ENCODE measurements around the gene PDLIM5.

The PDLIM5 gene

GRCh38 chr4:94431388-94431787, 20.4 kb upstream of the PDLIM5 start:
- Histone ChIP-seq H3K79me1 (ENCODE audit: low read length) (no peaks in the 10 kb centered on the region), H3K4me1 (ENCODE audit: control insufficient read depth, low read depth, low read length) (no peaks in the 10 kb centered on the region), H2AK5ac (ENCODE audit: low read length) (no peak overlapping the region), H4K5ac (ENCODE audit: low read length) (no peak overlapping the region), H2BK120ac (ENCODE audit: low read depth, low read length) (no peak overlapping the region), H3K36me3 (ENCODE audit: control insufficient read depth, insufficient read depth, low read length) (no peaks in the 10 kb centered on the region), H3K23ac (ENCODE audit: low read length) (no peak overlapping the region), H3K27me3 (ENCODE audit: insufficient read depth, low read length, poor library complexity) (no peaks in the 10 kb centered on the region), H3K27ac (ENCODE audit: low read depth, low read length) (no peak overlapping the region), H2BK15ac (replicated peaks; ENCODE audit: low read depth) (no peak overlapping the region), H4K8ac (ENCODE audit: low read depth, low read length) (no peak overlapping the region), H3K4me3 (ENCODE audit: low read length) (no peak overlapping the region), H3K18ac (ENCODE audit: low read length) (no peak overlapping the region), H3K56ac (ENCODE audit: low read length) (no peak overlapping the region), H3K9ac (ENCODE audit: low read length) (no peak overlapping the region), H2BK5ac (ENCODE audit: low read length) (no peak overlapping the region), H3K4ac (ENCODE audit: low read depth, low read length) (no peak overlapping the region), H3K79me2 (ENCODE audit: control insufficient read depth, insufficient read depth, low read length) (no peaks in the 10 kb centered on the region), H3K4me2 (ENCODE audit: low read length) (no peak overlapping the region)
- DNase-seq: no peak
- no CpG with 5 or more reads among the region's 3 CpGs for WGBS (ENCODE audit: extremely low coverage, insufficient coverage, low lambda C conversion rate)

- no peak overlapping the region for H4K5ac ChIP-seq (ENCODE audit: low read length)
- H3K23ac ChIP-seq (ENCODE audit: low read length): no peak overlapping the region
- no peak overlapping the region for H4K8ac ChIP-seq (ENCODE audit: low read depth, low read length)
- H3K4ac ChIP-seq (ENCODE audit: low read depth, low read length): no peak overlapping the region
- no peaks in the 10 kb centered on the region for H3K4me1 ChIP-seq (ENCODE audit: control insufficient read depth, low read depth, low read length)
- H3K18ac ChIP-seq (ENCODE audit: low read length): no peak overlapping the region
- H2BK15ac ChIP-seq (replicated peaks; ENCODE audit: low read depth): no peak overlapping the region
- H3K79me2 ChIP-seq (ENCODE audit: control insufficient read depth, insufficient read depth, low read length): no peaks in the 10 kb centered on the region
- H2BK120ac ChIP-seq (ENCODE audit: low read depth, low read length): no peak overlapping the region
- H3K36me3 ChIP-seq (ENCODE audit: control insufficient read depth, insufficient read depth, low read length): no peaks in the 10 kb centered on the region
- no peak overlapping the region for H2AK5ac ChIP-seq (ENCODE audit: low read length)
- H2BK5ac ChIP-seq (ENCODE audit: low read length): no peak overlapping the region
- H3K27ac ChIP-seq (ENCODE audit: low read depth, low read length): no peak overlapping the region
- no peak overlapping the region for H3K9ac ChIP-seq (ENCODE audit: low read length)
- H3K4me2 ChIP-seq (ENCODE audit: low read length): no peak overlapping the region
- DNase-seq: no peak
- no peak overlapping the region for H3K4me3 ChIP-seq (ENCODE audit: low read length)
- H3K79me1 ChIP-seq (ENCODE audit: low read length): no peaks in the 10 kb centered on the region
- no peaks in the 10 kb centered on the region for H3K27me3 ChIP-seq (ENCODE audit: insufficient read depth, low read length, poor library complexity)
- no peak overlapping the region for H3K56ac ChIP-seq (ENCODE audit: low read length)
Observed at GRCh38 chr4:94434505-94434904, 17.2 kb upstream of the PDLIM5 start.

GRCh38 chr4:94435874-94436273, 15.9 kb upstream of the PDLIM5 start:
- no peak overlapping the region for H3K4me2 ChIP-seq (ENCODE audit: low read length)
- no CpG with 5 or more reads among the region's 2 CpGs for WGBS (ENCODE audit: extremely low coverage, insufficient coverage, low lambda C conversion rate)
- H3K4ac ChIP-seq (ENCODE audit: low read depth, low read length): no peak overlapping the region
- no peak overlapping the region for H3K4me3 ChIP-seq (ENCODE audit: low read length)
- no peak overlapping the region for H2BK5ac ChIP-seq (ENCODE audit: low read length)
- H2BK15ac ChIP-seq (replicated peaks; ENCODE audit: low read depth): no peak overlapping the region
- H3K18ac ChIP-seq (ENCODE audit: low read length): no peak overlapping the region
- no peak overlapping the region for H3K23ac ChIP-seq (ENCODE audit: low read length)
- no peaks in the 10 kb centered on the region for H3K4me1 ChIP-seq (ENCODE audit: control insufficient read depth, low read depth, low read length)
- no peak overlapping the region for H4K8ac ChIP-seq (ENCODE audit: low read depth, low read length)
- no peak overlapping the region for H3K56ac ChIP-seq (ENCODE audit: low read length)
- H3K27ac ChIP-seq (ENCODE audit: low read depth, low read length): no peak overlapping the region
- peak; percentile 58 for DNase-seq
- no peak overlapping the region for H2AK5ac ChIP-seq (ENCODE audit: low read length)
- no peaks in the 10 kb centered on the region for H3K79me1 ChIP-seq (ENCODE audit: low read length)
- no peaks in the 10 kb centered on the region for H3K27me3 ChIP-seq (ENCODE audit: insufficient read depth, low read length, poor library complexity)
- H2BK120ac ChIP-seq (ENCODE audit: low read depth, low read length): no peak overlapping the region
- H3K79me2 ChIP-seq (ENCODE audit: control insufficient read depth, insufficient read depth, low read length): no peaks in the 10 kb centered on the region
- H4K5ac ChIP-seq (ENCODE audit: low read length): no peak overlapping the region
- no peaks in the 10 kb centered on the region for H3K36me3 ChIP-seq (ENCODE audit: control insufficient read depth, insufficient read depth, low read length)
- no peak overlapping the region for H3K9ac ChIP-seq (ENCODE audit: low read length)

- no peak overlapping the region for H2AK5ac ChIP-seq (ENCODE audit: low read length)
- no peak overlapping the region for H3K27ac ChIP-seq (ENCODE audit: low read depth, low read length)
- no peak overlapping the region for H4K8ac ChIP-seq (ENCODE audit: low read depth, low read length)
- no peaks in the 10 kb centered on the region for H3K36me3 ChIP-seq (ENCODE audit: control insufficient read depth, insufficient read depth, low read length)
- no peak overlapping the region for H3K18ac ChIP-seq (ENCODE audit: low read length)
- no peak overlapping the region for H2BK120ac ChIP-seq (ENCODE audit: low read depth, low read length)
- no peak overlapping the region for H2BK15ac ChIP-seq (replicated peaks; ENCODE audit: low read depth)
- H3K4me3 ChIP-seq (ENCODE audit: low read length): no peak overlapping the region
- H3K56ac ChIP-seq (ENCODE audit: low read length): no peak overlapping the region
- H3K23ac ChIP-seq (ENCODE audit: low read length): no peak overlapping the region
- H3K79me1 ChIP-seq (ENCODE audit: low read length): no peaks in the 10 kb centered on the region
- H3K79me2 ChIP-seq (ENCODE audit: control insufficient read depth, insufficient read depth, low read length): no peaks in the 10 kb centered on the region
- no CpG with 5 or more reads among the region's 1 CpG for WGBS (ENCODE audit: extremely low coverage, insufficient coverage, low lambda C conversion rate)
- H4K5ac ChIP-seq (ENCODE audit: low read length): no peak overlapping the region
- no peak for DNase-seq
- no peak overlapping the region for H3K4me2 ChIP-seq (ENCODE audit: low read length)
- no peak overlapping the region for H3K9ac ChIP-seq (ENCODE audit: low read length)
- no peak overlapping the region for H2BK5ac ChIP-seq (ENCODE audit: low read length)
- no peaks in the 10 kb centered on the region for H3K27me3 ChIP-seq (ENCODE audit: insufficient read depth, low read length, poor library complexity)
- H3K4me1 ChIP-seq (ENCODE audit: control insufficient read depth, low read depth, low read length): no peaks in the 10 kb centered on the region
- no peak overlapping the region for H3K4ac ChIP-seq (ENCODE audit: low read depth, low read length)
Observed at GRCh38 chr4:94436512-94436911, 15.2 kb upstream of the PDLIM5 start.

GRCh38 chr4:94439606-94440005, 12.1 kb upstream of the PDLIM5 start:
- no peak overlapping the region for H3K27ac ChIP-seq (ENCODE audit: low read depth, low read length)
- no peak overlapping the region for H3K18ac ChIP-seq (ENCODE audit: low read length)
- no CpG with 5 or more reads among the region's 2 CpGs for WGBS (ENCODE audit: extremely low coverage, insufficient coverage, low lambda C conversion rate)
- H2BK5ac ChIP-seq (ENCODE audit: low read length): no peak overlapping the region
- no peak overlapping the region for H4K8ac ChIP-seq (ENCODE audit: low read depth, low read length)
- no peak for DNase-seq
- no peak overlapping the region for H3K23ac ChIP-seq (ENCODE audit: low read length)
- no peaks in the 10 kb centered on the region for H3K27me3 ChIP-seq (ENCODE audit: insufficient read depth, low read length, poor library complexity)
- H3K4me2 ChIP-seq (ENCODE audit: low read length): no peak overlapping the region
- H2BK15ac ChIP-seq (replicated peaks; ENCODE audit: low read depth): no peak overlapping the region
- no peak overlapping the region for H2AK5ac ChIP-seq (ENCODE audit: low read length)
- H2BK120ac ChIP-seq (ENCODE audit: low read depth, low read length): no peak overlapping the region
- H3K4me1 ChIP-seq (ENCODE audit: control insufficient read depth, low read depth, low read length): no peaks in the 10 kb centered on the region
- H3K79me1 ChIP-seq (ENCODE audit: low read length): no peaks in the 10 kb centered on the region
- no peak overlapping the region for H3K4me3 ChIP-seq (ENCODE audit: low read length)
- H4K5ac ChIP-seq (ENCODE audit: low read length): no peak overlapping the region
- H3K4ac ChIP-seq (ENCODE audit: low read depth, low read length): no peak overlapping the region
- H3K56ac ChIP-seq (ENCODE audit: low read length): no peak overlapping the region
- no peaks in the 10 kb centered on the region for H3K36me3 ChIP-seq (ENCODE audit: control insufficient read depth, insufficient read depth, low read length)
- no peak overlapping the region for H3K9ac ChIP-seq (ENCODE audit: low read length)
- H3K79me2 ChIP-seq (ENCODE audit: control insufficient read depth, insufficient read depth, low read length): no peaks in the 10 kb centered on the region

- Histone ChIP-seq H3K79me2 (ENCODE audit: control insufficient read depth, insufficient read depth, low read length) (no peaks in the 10 kb centered on the region), H4K5ac (ENCODE audit: low read length) (no peak overlapping the region), H3K9ac (ENCODE audit: low read length) (no peak overlapping the region), H3K4me2 (ENCODE audit: low read length) (no peak overlapping the region), H2AK5ac (ENCODE audit: low read length) (no peak overlapping the region), H2BK5ac (ENCODE audit: low read length) (no peak overlapping the region), H3K23ac (ENCODE audit: low read length) (no peak overlapping the region), H3K56ac (ENCODE audit: low read length) (no peak overlapping the region), H2BK120ac (ENCODE audit: low read depth, low read length) (no peak overlapping the region), H3K4me3 (ENCODE audit: low read length) (no peak overlapping the region), H3K4me1 (ENCODE audit: control insufficient read depth, low read depth, low read length) (no peaks in the 10 kb centered on the region), H4K8ac (ENCODE audit: low read depth, low read length) (no peak overlapping the region), H3K27me3 (ENCODE audit: insufficient read depth, low read length, poor library complexity) (no peaks in the 10 kb centered on the region), H3K4ac (ENCODE audit: low read depth, low read length) (no peak overlapping the region), H3K36me3 (ENCODE audit: control insufficient read depth, insufficient read depth, low read length) (no peaks in the 10 kb centered on the region), H3K18ac (ENCODE audit: low read length) (no peak overlapping the region), H3K27ac (ENCODE audit: low read depth, low read length) (no peak overlapping the region), H2BK15ac (replicated peaks; ENCODE audit: low read depth) (no peak overlapping the region), H3K79me1 (ENCODE audit: low read length) (no peaks in the 10 kb centered on the region)
- no CpG with 5 or more reads among the region's 3 CpGs for WGBS (ENCODE audit: extremely low coverage, insufficient coverage, low lambda C conversion rate)
- no peak for DNase-seq
Observed at GRCh38 chr4:94441838-94442237, 9.9 kb upstream of the PDLIM5 start.
